Right renal pelvis (tissue), 4 donors: ENCODE measurements around the gene CATSPERB. TPM values are rescaled to one million over a fixed set of nuclear protein-coding genes. Genes with fewer than 3 reads are reported as not detected.
"Not testable (repeated sequence)": the region's sequence is repeated elsewhere in the genome, so short reads cannot be mapped to it uniquely, and the experiment has no call there.

Source experiments
- DNase-seq, 4 donors: peaks; one replicate each; pipeline ENCODE4 v3.0.0-alpha.2; 2013; ENCODE audit warnings: low read depth in 4 of 4, low spot score in 3 of 4, missing footprints in 1 of 4
- polyA plus RNA-seq, 4 donors: library from polyadenylated mRNA; unstranded; fragments of 120-200 nt; gene quantifications; one replicate each; pipeline ENCODE4 v1.2.1, GENCODE V29; 2013; ENCODE audit not compliant: insufficient read length in 4 of 4

Gene CATSPERB
- under 1 TPM; 0.36 to 0.87 (median 0.62) TPM for polyA plus RNA-seq

GRCh38 chr14:91731986-91732385 lies at the start of gene CATSPERB:
CATSPERB (minus strand) TSS chr14:91732086; CDS start chr14:91729479, 2,607 bp downstream.
- no peak for DNase-seq

GRCh38 chr14:91780452-91780851 lies 48.6 kb upstream of the CATSPERB start:
- DNase-seq: no peak

- no peak for DNase-seq
Observed at GRCh38 chr14:91778217-91778616, 46.3 kb upstream of the CATSPERB start.

GRCh38 chr14:91774140-91775096 lies 42.5 kb upstream of the CATSPERB start:
- no peak for DNase-seq

- DNase-seq: no peak
Observed at GRCh38 chr14:91770185-91770584, 38.3 kb upstream of the CATSPERB start.

- DNase-seq: no peak
Observed at GRCh38 chr14:91755570-91756295, 23.8 kb upstream of the CATSPERB start.

GRCh38 chr14:91754819-91755218 lies 22.9 kb upstream of the CATSPERB start:
- DNase-seq: no peak

- DNase-seq: no peak
Observed at GRCh38 chr14:91754185-91754584, 22.3 kb upstream of the CATSPERB start.

GRCh38 chr14:91753501-91754128 lies 21.7 kb upstream of the CATSPERB start:
- no peak for DNase-seq

GRCh38 chr14:91752961-91753360 lies 21.1 kb upstream of the CATSPERB start:
- no peak for DNase-seq

- DNase-seq: no peak
Observed at GRCh38 chr14:91751719-91752118, 19.8 kb upstream of the CATSPERB start.

- no peak for DNase-seq
Observed at GRCh38 chr14:91750634-91751198, 18.8 kb upstream of the CATSPERB start.

GRCh38 chr14:91749868-91750267 lies 18.0 kb upstream of the CATSPERB start:
- DNase-seq: no peak

GRCh38 chr14:91748049-91748448 lies 16.2 kb upstream of the CATSPERB start:
- DNase-seq: no peak

GRCh38 chr14:91745344-91745743 lies 13.5 kb upstream of the CATSPERB start:
- no peak for DNase-seq

- no peak for DNase-seq
Observed at GRCh38 chr14:91744068-91744480, 12.2 kb upstream of the CATSPERB start.

- DNase-seq: no peak
Observed at GRCh38 chr14:91743305-91743653, 11.4 kb upstream of the CATSPERB start.

GRCh38 chr14:91742621-91743304 lies 10.9 kb upstream of the CATSPERB start:
- DNase-seq: no peak

GRCh38 chr14:91739867-91740266 lies 8.0 kb upstream of the CATSPERB start:
- DNase-seq: not testable (repeated sequence)

- DNase-seq: no peak
Observed at GRCh38 chr14:91737619-91738018, 5.7 kb upstream of the CATSPERB start.
